ENCODE results near the gene GRIFIN. TPM values are rescaled to one million over a fixed set of nuclear protein-coding genes. Genes with fewer than 3 reads are reported as not detected.
A peak's percentile ranks its signal among the peaks of the same experiment; 100 is the strongest.

GRIFIN gene
- total and polyA plus RNA-seq, 12 donors, result not detected

DNA sequence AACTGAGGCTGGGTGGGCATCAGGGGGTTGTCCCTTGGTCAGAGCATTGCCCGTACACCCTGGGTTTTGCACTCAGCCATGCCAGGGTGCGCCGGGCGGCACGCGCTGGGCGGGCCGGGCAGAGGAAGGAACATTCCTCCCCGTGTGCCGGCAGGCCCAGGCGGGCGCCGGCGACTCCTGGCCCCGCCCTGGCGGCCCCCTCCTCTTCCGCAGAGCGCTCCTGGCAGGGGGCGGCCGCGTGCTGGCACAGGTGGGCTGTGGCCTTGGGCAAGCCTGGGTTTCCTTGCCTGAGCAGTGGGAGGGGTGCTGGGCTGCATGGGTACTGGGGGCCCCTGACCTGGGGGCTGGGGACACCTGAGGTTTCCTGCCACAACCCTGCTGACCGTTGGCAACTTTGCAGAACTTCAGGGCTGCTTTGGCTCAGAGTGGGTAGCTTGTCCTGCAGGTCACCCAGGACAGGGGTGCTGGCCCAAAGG lies 47.3 kb upstream of the GRIFIN start:
- Histone ChIP-seq H3K4me1 (peaks cover 27 to 93% (median 61%) of the 10 kb centered on the region in 9 donors), H3K9me3 (no peaks in the 10 kb centered on the region), H3K4me3 (peak overlapping the region in 9 of 10 donors; percentile 15 to 82 (median 67)), H3K27me3 (peaks cover 0 to 33% (median 6%) of the 10 kb centered on the region in 7 donors), H3K27ac (peak overlapping the region in 9 of 10 donors; percentile 43 to 91 (median 81)), H3K36me3 (peaks cover 0 to 38% (median 4%) of the 10 kb centered on the region in 9 donors)
- intact Hi-C loops (cut with DNase I), result loop anchor here in 4 of 10 donors (5.0 kb wide), 4 partner anchors 34 to 51 kb away; partner anchors contain the start of genes GRIFIN (in 2 of the 4), BRAT1 (in 1 of the 4) and IQCE (in 1 of the 4)
- WGBS, 2 donors, result 23 to 29% methylated on average over 22 of the region's 22 CpGs
- ATAC-seq (peak in 2 of 8 donors; percentile 3 to 5), DNase-seq (no peak)
- TF ChIP-seq, protein P1, sequence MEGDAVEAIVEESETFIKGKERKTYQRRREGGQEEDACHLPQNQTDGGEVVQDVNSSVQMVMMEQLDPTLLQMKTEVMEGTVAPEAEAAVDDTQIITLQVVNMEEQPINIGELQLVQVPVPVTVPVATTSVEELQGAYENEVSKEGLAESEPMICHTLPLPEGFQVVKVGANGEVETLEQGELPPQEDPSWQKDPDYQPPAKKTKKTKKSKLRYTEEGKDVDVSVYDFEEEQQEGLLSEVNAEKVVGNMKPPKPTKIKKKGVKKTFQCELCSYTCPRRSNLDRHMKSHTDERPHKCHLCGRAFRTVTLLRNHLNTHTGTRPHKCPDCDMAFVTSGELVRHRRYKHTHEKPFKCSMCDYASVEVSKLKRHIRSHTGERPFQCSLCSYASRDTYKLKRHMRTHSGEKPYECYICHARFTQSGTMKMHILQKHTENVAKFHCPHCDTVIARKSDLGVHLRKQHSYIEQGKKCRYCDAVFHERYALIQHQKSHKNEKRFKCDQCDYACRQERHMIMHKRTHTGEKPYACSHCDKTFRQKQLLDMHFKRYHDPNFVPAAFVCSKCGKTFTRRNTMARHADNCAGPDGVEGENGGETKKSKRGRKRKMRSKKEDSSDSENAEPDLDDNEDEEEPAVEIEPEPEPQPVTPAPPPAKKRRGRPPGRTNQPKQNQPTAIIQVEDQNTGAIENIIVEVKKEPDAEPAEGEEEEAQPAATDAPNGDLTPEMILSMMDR (IDR thresholded peaks at IDR 0.05), result no peak

GRCh38 chr7:2522780-2523433 lies 46.7 kb upstream of the GRIFIN start:
- peaks cover 0 to 33% (median 6%) of the 10 kb centered on the region in 7 donors for H3K27me3 ChIP-seq
- peak overlapping the region; percentile 15 to 82 (median 66) for H3K4me3 ChIP-seq
- TF ChIP-seq, protein P1 (IDR thresholded peaks at IDR 0.05), result no peak
- peak overlapping the region in 9 of 10 donors; percentile 43 to 91 (median 81) for H3K27ac ChIP-seq
- 37 to 46% methylated on average over 19 of the region's 19 CpGs for WGBS, 2 donors
- no peak for DNase-seq
- H3K9me3 ChIP-seq, result no peaks in the 10 kb centered on the region
- intact Hi-C loops (cut with DNase I), result loop anchor here in 4 of 10 donors (5.0 kb wide), 4 partner anchors 34 to 51 kb away; partner anchors contain the start of genes GRIFIN (in 2 of the 4), BRAT1 (in 1 of the 4) and IQCE (in 1 of the 4)
- H3K36me3 ChIP-seq, result peaks cover 0 to 33% (median 4%) of the 10 kb centered on the region in 9 donors
- peaks cover 27 to 93% (median 67%) of the 10 kb centered on the region in 9 donors for H3K4me1 ChIP-seq
- no peak for ATAC-seq

- Histone ChIP-seq H3K4me3 (peak overlapping the region; percentile 33 to 82 (median 66)), H3K4me1 (peaks cover 27 to 91% (median 61%) of the 10 kb centered on the region in 9 donors), H3K9me3 (no peaks in the 10 kb centered on the region), H3K36me3 (peaks cover 0 to 25% (median 4%) of the 10 kb centered on the region in 9 donors), H3K27ac (peak overlapping the region in 9 of 10 donors; percentile 43 to 91 (median 81)), H3K27me3 (peaks cover 0 to 33% (median 6%) of the 10 kb centered on the region in 7 donors)
- DNase-seq, result peak; percentile 56 to 62
- TF ChIP-seq, protein P1 (IDR thresholded peaks at IDR 0.05), result no peak
- intact Hi-C loops (cut with DNase I), result loop anchor here in 4 of 10 donors (5.0 kb wide), 4 partner anchors 35 to 50 kb away; partner anchors contain the start of genes GRIFIN (in 2 of the 4), BRAT1 (in 1 of the 4) and IQCE (in 1 of the 4)
- 32% methylated on average over 17 of the region's 17 CpGs for WGBS, 2 donors
- ATAC-seq, result peak in 5 of 8 donors; percentile 1 to 36 (median 15)
These were observed 45.9 kb upstream of the GRIFIN start for GRCh38 chr7:2521952-2522591.

DNA sequence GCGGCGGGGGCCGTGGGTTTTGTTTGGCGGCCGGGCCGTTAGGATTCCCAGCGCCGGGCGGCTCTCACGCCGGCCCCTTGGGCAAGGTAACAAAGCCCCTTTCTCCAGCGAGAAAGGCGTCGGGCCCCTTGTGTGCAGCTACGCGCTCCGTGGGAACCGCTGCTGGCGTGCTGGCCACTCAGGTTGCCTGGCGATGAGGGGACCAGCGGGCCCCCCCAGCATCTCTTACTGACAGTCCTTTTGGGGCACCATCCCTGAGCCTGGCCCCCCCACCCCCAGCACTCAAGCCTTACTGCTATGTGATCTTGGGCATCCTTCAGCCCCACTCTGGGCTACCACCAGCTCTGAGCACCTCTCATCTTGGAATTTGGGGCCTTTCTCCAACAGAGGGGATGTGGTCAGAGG lies 45.1 kb upstream of the GRIFIN start:
- Histone ChIP-seq H3K36me3 (peaks cover 0 to 18% (median 4%) of the 10 kb centered on the region in 9 donors), H3K4me3 (peak overlapping the region; percentile 33 to 82 (median 66)), H3K27ac (peak overlapping the region in 9 of 10 donors; percentile 39 to 87 (median 79)), H3K4me1 (peaks cover 27 to 91% (median 59%) of the 10 kb centered on the region in 9 donors), H3K27me3 (peaks cover 0 to 33% (median 6%) of the 10 kb centered on the region in 7 donors), H3K9me3 (no peaks in the 10 kb centered on the region)
- ATAC-seq (no peak), DNase-seq (no peak)
- TF ChIP-seq, protein P1 (IDR thresholded peaks at IDR 0.05), result no peak
- intact Hi-C loops (cut with DNase I), result loop anchor here in 4 of 10 donors (5.0 kb wide), 4 partner anchors 34 to 49 kb away; partner anchors contain the start of genes GRIFIN (in 2 of the 4), BRAT1 (in 1 of the 4) and IQCE (in 1 of the 4)
- WGBS, 2 donors, result 16% methylated on average over 20 to 21 of the region's 21 CpGs

Measured in heart right ventricle (tissue), 16 donors.